GM12801 (cell line): ENCODE results near the gene NEU4.

Experiments
- TF ChIP-seq, protein P1 (sequence below): IDR thresholded peaks from one replicate; pipeline ENCODE4 v1.5.1; 2011; ENCODE audit warnings: control low read depth; ENCODE audit not compliant: insufficient read length; ENCODE audit errors: extremely low read depth

NEU4 gene

DNA sequence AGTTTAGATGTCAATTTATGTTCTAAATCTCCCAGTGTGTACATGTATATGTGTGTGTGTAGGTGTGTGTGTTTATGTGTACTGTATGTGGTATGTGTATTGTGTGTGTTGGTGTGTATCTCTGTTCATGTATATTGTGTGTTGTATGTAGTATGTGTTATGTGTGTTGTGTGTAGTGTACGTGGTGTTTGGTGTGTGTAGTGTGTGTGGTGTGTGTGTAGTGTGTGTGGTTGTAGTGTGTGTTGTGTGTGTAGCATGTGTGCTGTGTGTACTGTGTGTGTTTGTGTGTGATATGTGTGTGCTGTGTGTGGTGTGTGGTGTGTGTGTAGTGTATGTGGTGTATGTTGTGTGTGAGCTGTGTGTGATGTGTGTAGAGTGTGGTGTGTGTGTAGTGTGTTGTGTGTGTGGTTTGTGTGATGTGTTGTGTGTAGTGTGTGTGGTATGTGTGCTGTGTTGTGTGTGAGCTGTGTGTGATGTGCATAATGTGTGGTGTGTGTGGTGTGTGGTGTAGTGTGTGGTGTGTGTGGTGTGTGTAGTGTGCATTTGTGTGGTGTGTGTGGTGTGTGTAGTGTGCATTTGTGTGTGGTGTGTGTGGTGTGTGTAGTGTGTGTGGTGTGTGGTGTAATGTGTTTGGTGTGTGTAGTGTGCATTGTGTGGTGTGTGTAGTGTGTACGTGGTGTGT is 55.3 kb downstream of the NEU4 start:
- TF ChIP-seq, protein P1, sequence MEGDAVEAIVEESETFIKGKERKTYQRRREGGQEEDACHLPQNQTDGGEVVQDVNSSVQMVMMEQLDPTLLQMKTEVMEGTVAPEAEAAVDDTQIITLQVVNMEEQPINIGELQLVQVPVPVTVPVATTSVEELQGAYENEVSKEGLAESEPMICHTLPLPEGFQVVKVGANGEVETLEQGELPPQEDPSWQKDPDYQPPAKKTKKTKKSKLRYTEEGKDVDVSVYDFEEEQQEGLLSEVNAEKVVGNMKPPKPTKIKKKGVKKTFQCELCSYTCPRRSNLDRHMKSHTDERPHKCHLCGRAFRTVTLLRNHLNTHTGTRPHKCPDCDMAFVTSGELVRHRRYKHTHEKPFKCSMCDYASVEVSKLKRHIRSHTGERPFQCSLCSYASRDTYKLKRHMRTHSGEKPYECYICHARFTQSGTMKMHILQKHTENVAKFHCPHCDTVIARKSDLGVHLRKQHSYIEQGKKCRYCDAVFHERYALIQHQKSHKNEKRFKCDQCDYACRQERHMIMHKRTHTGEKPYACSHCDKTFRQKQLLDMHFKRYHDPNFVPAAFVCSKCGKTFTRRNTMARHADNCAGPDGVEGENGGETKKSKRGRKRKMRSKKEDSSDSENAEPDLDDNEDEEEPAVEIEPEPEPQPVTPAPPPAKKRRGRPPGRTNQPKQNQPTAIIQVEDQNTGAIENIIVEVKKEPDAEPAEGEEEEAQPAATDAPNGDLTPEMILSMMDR: no peak

- TF ChIP-seq, protein P1: no peak
Measured at GRCh38 chr2:241864850-241865213, 55.8 kb downstream of the NEU4 start.

- TF ChIP-seq, protein P1: no peak
Measured at GRCh38 chr2:241865416-241865956, 56.5 kb downstream of the NEU4 start.

DNA sequence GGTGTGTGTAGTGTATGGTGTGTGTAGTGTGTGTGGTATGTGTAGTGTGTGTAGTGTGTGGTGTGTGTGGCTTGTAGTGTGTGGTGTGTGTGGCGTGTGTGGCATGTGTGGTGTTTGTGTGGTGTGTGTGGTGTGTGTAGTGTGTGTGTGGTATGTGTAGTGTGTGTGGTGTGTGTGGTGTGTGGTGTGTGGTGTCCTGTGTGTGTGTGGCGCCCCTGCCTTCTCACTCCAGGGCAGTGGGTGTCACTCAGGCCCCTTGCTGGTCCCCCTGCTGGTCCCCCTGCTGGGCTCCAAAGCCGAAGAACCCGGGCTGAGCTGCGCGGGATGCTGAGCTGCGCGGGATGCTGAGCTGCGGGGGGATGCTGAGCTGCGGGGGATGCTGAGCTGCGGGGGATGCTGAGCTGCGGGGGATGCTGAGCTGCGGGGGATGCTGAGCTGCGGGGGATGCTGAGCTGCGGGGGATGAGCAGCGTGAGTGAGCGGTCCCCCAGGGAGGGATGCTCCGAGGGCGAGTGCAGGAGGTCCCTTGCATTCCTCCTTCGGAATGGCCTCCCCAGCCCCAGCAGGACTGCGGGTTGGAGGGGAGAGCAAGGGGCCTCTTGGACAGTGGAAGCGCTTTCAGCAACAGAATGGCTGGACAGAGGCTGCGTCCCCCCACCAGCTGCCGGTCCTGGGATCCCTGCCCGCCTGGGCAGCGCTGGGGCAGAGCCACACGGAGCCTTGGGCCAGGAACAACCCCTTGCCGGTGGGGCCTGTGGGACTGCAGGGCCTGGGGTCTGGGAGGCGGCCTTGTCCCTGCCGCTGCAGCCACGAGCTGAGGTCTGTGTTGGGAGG is 57.2 kb downstream of the NEU4 start:
- TF ChIP-seq, protein P1: no peak
